GM18873 (cell line): ENCODE data around the gene FBXW7.

Experiments used
- ATAC-seq: cut with Tn5 transposase; IDR thresholded peaks from one replicate; pipeline ENCODE4 v1.9.1; 2021; ENCODE audit warnings: mild to moderate bottlenecking, moderate library complexity, moderate number of reproducible peaks; ENCODE audit not compliant: unreplicated experiment, low FRiP score

FBXW7 gene

DNA sequence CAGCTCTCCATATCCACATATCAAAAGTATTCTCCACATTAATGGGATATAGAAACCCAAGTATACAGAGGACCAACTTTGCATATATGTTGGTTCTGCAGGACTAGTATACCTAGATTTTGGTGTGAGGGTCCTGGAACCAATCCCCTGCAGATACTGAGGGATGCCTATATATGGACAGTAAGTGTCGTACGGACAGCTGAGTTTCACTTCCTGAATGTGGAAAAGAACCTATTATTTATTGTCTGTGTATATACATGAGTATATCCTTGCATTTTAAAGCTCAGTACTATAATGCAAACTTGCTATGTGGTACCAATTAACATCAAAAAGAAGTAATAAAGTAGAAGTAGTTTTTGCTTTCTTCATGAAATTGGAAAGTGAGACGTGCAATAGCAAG is 101.9 kb downstream of the FBXW7 start:
- ATAC-seq, result no peak

DNA sequence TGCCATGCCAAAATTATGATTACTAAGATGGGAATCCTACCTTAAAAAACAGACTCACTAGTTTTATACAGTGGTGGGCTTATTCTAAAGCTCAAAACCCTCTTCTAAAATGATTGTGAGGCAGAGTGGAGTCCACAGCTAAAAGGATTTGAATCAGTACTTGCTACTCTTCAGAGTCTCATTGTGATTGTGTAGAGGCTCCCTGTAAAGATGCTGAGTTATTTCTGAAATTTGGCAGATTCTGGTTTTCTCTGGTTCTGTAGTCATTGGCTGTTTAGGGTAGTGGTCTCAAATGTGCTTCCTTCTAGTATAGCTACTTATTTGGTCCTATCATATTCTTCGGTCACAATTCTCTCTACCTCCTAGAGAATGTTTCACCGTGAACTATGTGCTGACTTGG is 104.1 kb downstream of the FBXW7 start:
- no peak for ATAC-seq

DNA sequence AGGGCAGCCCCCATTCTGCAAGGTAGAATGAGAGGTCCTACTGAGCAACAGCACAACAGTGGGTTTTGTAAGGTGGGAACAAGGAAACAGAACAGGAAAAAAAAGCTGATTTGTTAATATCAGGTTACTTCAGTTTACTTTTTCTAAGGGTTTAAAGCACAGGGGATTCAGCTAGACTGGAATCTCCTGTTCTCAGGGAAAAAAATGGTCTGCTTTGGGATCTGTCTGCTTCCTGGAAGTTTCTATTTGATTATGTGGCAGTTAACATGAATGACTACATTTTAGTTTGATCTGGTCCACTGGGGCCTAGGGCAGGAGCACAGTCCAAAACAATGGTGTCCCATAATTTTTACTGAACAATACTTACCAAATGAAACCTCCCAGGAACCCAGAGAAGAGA is 104.6 kb downstream of the FBXW7 start:
- ATAC-seq, result no peak

DNA sequence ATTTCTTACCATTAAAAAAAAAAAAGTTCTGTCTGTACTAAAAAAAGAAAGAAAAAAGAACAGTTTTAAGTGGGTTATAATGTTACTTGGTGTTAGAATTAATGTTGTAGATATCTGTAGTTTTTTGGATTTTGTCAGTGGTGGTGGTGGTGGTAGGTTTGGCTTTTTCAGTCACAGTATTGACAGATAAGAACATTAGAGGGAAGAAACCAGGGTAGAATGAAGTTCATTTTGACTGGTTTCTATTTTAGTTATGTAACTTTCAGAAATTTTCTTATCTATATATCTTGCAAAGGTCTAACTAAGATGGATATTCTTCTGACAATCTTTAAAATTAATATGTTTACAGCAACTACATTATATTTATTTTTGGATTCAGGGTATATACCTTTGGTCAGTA is 105.4 kb downstream of the FBXW7 start:
- ATAC-seq, result no peak

DNA sequence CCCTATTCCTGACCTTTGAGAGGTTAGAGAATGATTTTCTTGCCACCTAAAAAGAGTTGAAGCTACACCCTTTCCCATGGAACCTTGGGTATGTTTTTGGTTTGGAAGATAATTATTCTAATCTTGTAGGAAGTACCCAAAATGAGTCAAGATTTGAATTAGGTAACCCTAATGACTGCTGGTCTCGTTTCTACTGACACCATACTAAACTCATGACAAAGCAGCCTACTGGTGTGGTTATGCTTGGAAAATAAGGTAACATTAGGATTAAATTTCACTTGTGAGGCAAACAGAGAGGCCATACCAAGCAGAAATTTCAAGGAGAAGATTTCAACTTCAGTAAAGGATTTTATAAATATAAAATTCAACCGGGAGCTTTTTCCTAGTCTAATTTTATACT is 107.9 kb downstream of the FBXW7 start:
- ATAC-seq, result no peak

DNA sequence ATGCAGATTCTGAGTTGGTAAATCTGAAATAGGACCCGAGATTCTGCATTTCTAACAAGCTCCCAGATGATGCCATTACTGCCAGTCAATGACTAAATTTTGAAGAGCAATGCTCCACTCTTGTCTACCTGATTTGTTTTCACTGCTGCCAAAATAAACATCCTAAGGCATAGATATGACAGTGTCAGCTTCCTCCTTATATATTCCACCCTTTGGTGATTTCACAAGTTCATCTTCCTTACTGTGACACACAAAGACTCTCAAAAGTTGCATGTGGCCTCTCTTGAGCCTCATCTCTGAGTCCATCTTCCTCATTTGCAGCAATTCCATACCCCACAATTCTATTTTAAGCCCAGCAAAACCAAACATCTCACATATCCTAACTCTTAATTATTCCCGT is 110.9 kb downstream of the FBXW7 start:
- no peak for ATAC-seq

DNA sequence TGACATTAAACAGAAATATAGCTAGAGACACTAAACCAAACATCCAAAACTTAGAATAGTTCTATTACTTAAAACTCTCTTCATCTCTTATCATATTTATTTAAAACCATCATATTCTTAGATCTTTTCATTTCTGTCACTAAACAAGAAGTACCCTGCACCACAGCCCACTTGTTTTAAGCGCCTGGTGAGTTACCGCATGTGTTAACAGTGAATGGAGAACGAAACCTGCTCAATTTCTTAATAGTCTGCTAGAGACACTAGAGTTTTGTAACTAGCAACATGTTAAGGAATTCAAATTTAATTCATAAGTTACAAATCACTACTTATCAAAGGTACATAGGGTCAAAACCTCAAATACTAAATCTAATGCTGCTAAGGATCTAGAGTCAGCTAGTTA is 111.5 kb downstream of the FBXW7 start:
- ATAC-seq, result no peak

DNA sequence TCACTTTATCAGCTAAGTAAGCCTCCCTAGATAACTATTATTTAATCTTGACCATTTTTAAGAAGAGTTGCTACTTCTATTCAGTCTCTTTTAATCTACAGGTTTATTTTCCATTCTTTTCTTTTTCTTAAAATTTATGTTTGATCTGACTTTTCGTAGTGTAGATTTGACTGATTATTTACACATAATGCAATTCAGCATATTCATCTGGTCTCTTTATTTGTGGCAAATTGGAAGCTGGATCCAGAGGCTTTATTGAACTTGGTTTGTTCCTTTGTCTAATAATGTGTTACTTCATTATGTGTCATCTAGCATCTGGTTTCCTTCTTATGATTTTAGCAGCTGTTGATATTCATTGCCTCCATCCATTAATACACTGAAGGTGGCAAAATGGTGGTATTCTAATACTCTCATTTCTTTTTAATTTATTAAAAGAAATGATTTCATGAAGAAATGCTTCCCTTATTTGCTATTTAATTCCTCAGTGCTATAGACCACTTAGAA is 113.0 kb downstream of the FBXW7 start:
- no peak for ATAC-seq

DNA sequence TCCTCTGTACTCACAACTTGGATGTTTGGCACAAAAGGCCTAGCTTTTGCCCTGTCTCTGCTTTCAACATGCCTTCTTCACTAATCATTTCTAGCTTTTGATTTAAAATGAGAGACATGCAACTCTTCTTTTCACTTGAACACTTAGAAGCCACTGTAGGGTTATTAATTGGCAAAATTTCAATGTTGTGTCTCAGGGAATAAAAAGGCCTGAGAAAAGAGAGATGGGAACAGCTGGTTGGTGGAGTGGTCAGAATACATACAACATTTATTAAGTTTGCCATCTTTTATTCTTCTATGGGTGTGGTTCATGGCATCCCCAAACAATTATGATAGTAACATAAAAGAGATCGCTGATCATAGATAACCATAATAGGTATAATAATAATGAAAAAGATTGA is 114.3 kb downstream of the FBXW7 start:
- ATAC-seq, result no peak

DNA sequence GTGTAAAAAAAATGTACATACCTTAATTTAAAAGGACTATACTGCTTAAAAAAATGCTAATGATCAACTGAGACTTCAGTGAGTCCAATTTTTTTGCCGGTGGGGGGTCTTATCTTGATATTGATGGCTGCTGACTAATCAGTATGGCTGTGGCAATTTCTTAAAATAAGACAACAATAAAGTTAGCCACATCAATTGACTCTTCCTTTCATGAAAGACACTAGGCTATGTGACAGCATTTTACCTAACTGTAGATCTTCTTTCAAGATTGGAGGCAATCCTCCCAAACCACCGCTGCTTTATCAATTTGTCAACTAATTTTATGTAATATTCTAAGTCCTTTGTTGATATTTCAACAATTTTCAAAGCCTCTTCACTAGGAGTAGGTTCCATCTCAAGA is 116.1 kb downstream of the FBXW7 start:
- ATAC-seq, result no peak

DNA sequence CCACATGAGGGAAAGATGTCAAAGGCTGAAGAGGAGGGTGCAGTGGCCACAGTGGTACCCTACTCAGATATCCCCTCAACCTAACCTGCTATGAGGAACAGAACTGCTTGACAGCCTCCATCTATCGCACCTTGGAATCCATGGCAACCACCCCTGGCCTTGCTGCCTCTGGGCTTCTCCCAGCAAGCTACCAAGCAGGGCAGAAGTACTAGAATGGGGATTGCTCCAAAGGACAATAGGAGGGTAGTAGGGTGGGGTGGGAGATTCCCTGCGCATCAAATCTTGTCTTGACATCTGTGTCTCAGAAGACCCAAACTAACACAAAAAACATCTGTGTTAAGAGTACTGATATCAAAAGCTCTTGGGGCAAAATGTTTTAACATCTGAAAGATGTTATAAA is 118.2 kb downstream of the FBXW7 start:
- ATAC-seq, result no peak

DNA sequence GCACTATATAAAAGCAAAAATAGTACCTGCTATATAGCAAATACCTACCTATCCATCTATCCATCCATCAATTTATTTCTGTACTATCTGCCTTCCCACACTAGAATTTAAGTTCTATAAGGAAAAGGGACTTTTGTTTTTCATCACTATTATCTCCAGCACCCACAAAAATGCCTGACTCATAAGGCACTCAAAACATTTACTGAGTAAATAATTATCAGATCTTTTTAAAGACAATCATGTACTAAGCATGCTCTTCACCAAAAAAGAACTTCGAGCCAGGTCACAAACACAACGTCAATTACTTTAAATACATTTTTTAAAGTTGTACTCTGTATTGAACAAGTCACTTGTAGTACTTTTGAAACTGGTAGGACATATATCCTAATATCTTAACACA is 119.9 kb downstream of the FBXW7 start:
- ATAC-seq, result no peak

DNA sequence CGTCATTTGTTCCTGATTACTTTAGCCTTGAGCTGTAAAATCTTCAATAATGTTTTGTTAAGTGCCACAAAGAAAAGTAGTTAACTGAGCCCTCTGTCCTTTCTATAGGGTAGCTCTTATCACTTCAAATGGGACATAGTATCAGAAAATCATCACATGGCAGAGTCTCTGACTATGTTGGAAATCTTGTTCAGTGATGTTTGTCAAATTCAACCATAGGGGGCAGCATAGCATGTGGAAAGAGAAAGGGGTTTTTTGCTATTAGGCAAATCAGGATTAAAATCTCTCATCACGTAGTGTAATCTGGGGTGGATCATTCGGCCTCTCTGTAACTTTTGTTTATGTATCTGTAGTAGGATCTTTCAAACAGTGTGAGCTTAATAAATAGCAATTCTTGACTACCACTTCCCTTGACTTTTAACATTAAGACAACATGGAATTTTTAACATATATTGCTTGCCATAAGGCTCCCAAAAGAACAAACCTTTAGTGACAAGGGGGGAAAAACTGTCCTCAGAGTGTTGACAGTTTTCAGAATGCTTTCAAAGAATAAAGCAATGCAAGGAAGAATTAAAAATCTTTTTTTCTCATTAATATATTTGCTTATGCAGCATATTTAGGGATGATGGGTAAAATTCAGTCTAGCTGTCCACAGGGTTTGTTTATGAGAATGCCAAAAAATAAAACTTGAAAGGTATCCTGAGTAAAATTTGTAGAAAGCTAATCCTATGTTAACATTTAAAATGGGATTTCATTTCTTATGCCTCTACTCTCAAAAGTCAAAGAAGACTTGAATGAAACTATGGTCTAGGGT is 127.2 kb downstream of the FBXW7 start:
- ATAC-seq, result no peak

DNA sequence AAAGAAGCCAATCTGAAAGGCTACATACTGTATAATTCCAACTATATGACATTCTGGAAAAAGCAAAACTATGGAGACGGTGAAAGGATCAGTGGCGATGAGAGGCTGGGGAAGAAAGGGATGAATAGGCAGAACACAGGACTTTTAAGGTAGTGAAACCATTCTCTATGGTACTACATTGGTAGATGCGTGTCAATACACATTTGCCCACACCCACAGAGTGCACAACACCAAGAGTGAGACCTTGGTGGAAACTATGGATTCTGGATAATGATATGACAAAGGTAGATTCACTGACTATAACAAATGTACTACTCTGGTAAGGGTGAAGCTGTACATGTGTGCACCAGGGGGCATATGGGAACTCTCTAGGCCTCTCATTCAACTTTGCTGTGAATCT is 134.5 kb downstream of the FBXW7 start:
- ATAC-seq, result no peak

DNA sequence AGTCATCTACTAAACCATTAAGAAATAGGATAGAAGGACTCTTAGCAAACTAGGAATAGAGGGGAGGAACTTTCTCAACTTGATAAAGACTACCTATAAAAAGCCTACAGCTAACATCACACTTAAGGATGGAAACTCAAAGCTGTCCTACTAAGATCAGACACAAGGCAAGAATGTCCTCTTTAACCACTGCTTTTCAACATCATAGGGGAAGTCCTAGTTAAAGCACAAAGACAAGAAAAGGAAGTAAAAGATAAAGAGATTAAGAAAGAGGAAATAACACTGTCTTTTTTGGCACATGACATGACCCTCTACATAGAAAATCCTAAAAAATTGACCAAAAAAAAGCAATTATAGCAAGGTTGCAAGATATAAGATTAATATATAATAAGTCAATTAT is 136.6 kb downstream of the FBXW7 start:
- ATAC-seq, result no peak

DNA sequence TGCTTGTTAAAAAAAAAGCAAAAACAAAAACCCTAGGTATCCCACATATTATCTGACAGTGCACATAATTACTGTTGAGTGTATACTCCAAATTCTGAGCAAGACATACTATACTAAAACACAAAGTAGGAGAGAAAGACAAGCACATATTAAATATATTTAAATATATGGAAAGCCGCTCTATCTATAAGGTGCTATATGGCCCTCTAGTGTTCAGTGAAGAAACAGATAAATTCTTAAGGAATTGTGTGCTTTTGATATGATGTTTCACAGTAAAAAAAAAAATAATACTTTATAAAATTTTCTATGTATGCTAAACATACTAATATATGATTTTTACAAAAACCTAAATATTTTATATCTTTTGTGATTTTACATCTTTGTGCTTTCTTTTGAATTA is 137.8 kb downstream of the FBXW7 start:
- no peak for ATAC-seq

DNA sequence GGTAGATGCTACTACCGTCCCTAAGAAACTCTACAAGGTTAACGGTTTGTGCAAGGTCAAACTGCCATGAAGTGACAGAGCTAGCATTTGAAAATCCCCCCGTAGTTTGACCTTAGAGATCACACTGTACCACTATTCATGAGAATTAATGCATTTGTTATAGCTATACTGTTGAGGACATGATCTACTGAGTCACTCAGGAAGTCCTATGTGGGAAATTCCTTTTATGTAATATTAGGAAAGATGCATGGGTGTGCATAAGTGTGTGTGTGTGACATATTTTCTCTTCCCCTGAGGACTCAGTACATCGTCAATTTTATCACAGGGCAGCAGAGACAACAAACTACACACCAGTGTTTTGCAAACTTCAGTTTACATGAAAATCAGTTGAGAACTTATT is 141.1 kb downstream of the FBXW7 start:
- no peak for ATAC-seq

DNA sequence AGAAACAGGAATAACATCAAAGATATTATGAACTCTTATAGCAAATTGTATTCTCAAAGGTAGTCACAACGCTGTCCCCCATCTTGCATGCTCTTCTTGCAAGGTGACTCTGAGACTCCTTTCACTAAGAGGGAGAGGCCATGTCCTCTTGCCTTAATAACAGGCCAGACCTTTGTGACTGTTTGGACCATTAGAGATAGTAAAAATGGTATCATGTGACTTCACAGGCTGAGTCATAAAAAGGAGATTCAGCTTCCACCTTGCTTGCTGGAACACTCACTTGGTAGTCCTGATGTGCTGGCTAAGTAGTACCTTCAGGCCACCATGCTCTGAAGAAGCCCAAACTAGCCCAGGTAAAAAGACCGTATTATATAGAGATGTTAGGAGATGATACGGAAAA is 143.8 kb downstream of the FBXW7 start:
- ATAC-seq, result no peak

DNA sequence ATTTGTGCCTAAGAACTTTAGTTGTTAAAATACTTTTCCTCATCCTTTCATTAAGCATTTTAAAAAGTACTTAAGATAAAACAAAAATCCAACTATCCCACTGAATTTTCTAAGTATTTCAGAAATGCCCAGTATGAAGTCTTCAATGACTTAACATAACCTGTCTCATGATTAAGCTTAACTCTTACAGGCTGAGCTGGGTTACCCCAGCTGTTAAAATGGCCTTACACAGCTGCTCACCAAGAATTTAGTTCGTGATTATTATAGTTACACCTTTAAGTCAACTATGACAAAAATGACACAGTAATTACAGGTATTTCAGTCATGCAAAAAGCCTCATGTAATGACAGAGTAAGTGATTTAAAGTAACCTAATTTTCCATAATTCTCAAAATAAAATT is 145.7 kb downstream of the FBXW7 start:
- ATAC-seq, result no peak

DNA sequence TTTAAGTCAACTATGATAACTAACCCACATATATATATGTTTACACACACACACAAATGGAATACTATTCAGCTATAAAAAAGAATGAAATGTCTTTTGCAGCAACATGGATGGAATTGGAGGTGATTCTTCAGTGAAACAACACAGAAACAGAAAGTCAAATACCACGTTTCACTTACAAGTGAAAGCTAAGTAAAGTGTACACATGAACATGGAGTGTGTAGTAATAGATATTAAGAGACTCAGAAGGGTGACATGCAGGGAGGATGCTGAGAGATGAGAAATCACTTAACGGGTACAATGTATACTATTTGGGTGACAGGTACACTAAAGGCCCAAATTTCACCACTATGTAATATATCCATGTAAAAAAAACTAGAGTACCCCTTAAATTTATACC is 146.5 kb downstream of the FBXW7 start:
- no peak for ATAC-seq

DNA sequence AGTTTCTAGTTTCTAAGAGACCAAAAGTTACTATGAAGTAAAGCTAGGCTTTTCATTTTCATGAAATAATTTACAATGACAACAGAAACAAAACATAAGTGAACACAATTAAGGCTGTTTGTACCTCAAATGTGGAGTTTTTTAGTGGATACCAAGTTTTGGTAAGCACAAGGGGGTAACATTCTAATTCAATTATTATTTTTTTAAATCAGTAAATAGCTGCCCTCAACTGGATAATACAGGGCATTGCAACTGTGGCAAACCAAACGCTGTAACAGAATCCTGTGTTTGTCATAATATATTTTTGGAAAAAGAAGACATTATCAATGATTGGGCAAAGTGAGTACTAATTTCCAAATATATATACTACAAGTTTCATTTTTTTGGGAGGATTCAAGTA is 150.3 kb downstream of the FBXW7 start:
- ATAC-seq, result no peak

DNA sequence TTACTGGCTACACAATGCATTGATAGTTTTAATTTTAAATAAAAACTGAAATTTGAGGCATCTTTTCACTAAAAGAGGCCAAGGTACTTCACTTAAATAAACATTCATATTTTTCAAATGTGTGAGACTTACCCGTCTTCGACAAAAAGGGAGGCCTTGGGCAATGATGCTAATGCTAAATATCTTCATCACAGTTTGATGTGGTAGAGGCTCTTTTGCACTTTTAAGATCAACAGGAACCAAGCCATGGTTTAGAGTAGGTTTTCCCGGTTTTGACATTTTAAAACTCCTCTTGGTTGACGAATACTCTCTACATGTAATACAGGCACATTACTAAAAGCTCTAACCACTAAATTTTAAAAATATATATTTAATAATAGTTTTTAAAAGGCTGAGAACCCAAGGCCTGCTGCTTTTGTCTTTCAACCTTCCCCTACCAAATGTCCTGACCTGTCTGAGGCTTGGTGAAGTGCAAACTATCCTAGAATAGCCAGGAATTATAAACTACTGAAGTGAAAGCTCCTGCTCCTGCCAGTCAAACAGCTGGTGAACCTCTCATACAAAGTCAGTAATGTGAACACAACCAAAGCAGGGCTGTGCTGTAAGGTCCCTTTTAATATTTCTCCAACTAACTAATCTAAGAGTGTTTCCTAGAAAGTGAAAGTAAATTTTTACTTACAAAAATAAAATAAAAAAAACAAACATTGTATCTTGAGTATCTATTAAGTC is 153.7 kb downstream of the FBXW7 start:
- no peak for ATAC-seq
